GM12874 (cell line): ENCODE data around the gene ANKRD22.

Experiments
- TF ChIP-seq, protein P1 (sequence below): IDR thresholded peaks from 2 replicates; pipeline ENCODE4 v1.5.1; 2011; ENCODE audit warnings: low read depth, mild to moderate bottlenecking, control low read depth, low read length, moderate library complexity; ENCODE audit not compliant: insufficient read depth

The ANKRD22 gene

DNA sequence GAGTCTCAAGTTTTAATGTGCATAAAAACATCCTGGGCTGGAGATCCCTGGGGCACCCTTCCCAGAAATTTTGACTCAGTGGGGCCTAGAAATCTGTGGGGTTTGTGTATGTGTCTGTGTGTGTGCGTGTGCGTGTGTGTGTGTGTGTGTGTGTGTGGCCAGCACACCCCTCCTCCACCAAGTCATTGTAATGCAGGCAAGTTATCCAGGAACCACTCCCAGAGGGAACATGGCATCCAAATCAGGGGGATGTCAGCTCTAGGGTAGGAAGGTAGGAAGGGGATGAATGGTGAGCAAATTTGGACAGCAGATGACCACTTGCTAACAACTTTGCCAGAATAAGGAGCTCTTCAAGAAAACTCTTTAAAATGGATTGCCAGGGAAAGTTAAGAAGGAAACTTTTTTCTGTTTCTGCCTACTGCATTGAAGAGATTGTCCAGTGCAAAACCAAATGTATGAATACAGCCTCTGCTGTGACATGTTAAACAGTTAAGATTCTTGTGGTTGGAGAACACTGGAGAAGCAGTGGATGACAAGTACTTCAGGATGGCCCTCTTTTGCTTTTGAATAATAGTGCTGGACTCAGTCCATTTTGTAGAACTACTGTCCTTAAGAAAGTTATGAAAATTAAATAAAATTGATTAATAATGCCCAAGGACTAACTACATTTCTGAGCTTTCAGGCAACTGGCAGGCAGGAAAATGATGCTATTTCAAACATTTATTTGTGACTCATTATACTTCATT is 40.8 kb upstream of the ANKRD22 start:
- TF ChIP-seq, protein P1, sequence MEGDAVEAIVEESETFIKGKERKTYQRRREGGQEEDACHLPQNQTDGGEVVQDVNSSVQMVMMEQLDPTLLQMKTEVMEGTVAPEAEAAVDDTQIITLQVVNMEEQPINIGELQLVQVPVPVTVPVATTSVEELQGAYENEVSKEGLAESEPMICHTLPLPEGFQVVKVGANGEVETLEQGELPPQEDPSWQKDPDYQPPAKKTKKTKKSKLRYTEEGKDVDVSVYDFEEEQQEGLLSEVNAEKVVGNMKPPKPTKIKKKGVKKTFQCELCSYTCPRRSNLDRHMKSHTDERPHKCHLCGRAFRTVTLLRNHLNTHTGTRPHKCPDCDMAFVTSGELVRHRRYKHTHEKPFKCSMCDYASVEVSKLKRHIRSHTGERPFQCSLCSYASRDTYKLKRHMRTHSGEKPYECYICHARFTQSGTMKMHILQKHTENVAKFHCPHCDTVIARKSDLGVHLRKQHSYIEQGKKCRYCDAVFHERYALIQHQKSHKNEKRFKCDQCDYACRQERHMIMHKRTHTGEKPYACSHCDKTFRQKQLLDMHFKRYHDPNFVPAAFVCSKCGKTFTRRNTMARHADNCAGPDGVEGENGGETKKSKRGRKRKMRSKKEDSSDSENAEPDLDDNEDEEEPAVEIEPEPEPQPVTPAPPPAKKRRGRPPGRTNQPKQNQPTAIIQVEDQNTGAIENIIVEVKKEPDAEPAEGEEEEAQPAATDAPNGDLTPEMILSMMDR = no peak

DNA sequence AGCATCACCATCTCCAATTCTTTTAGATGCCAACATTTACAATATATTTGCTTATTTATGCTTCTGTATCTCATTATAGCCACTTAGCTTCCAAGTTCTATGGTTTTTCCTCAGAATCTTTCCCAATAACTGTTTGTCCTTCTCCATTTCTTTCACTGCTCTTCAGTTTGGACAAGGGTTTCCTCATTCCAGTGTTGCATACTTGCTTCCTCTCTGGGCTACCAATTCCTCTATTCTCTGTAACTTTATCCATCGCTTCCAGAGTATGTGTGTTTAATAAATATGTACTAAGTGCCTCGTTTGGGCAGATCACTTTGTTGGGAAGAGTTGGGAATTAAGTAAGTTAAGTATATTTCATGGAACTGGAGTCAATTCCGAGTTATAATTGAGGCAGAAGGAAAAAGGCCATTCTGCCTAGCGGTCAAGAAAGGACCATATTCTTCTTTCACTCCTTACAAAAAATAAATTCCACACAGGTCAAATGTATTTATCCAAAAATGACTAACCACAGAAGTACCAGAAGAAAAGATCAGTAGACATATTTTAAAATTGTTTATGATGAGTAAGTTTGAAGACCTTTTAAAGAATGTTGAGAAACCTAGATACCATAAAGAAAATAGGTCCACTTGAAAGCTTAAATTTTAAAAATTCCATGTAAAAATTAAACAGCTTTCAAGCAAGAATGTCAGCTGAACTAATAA is 39.2 kb upstream of the ANKRD22 start:
- TF ChIP-seq, protein P1 = no peak

DNA sequence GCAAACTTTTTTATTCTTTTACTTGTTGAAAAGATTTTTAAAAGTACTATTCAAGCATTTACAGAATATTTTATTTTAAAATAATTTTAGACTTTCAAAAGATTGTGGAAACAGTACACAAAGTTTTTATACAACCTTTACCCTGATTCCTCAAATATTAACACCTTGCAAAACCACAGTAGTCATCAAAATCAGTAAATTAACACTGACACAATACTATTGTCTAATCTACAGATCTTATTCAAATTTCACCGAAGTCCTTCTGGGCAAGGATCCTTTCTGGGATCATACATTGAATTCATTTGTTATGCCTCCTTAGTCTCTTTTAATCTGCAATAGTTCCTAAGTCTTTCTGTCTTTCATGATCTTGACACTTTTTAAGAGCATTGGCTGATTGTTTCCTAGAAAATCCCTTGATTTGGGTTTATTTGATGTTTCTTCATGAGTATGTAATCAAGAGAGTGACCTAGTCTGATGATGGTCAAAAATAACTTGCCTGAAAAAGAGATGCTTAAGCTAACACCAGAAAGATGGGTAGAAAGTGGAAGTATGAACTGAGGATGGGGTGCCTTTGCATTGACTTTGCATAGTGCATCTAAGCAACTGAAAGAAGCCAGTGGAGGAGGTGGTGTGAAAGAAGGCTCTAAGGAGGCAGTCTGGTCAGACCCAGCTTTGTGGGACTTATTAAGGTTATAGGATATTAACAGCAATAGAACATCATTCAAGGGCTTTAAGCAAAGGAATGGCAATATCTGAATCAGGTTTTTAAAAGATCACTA is 38.1 kb upstream of the ANKRD22 start:
- TF ChIP-seq, protein P1 = no peak

DNA sequence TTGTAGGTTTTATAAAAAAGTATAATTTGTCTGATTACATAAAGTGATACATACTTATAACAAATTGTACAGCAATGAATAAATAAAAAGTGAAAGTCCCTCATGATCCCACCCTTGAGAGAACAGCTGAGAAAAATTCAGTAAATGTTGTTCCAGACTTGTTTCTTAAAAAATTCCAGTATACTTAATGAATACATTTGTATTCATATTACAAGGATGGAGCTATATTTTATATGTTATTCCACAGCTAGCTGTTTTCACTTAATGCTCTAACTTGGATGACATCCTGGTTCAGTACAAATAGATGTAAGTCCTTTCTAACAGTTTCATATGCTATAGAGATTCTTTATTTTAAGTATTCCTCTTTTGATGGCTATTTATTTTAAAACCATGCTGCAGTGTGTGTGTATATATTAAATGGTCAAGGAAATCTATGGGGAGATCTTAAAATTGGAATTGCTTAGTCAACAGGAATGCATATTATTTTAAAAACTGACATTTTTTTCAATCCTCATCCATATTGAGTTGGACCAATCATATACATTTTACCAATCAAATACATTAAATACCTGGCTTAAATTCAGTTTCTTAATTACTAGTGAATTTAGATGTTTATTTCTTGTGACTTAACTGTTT is 37.3 kb upstream of the ANKRD22 start:
- TF ChIP-seq, protein P1 = no peak

DNA sequence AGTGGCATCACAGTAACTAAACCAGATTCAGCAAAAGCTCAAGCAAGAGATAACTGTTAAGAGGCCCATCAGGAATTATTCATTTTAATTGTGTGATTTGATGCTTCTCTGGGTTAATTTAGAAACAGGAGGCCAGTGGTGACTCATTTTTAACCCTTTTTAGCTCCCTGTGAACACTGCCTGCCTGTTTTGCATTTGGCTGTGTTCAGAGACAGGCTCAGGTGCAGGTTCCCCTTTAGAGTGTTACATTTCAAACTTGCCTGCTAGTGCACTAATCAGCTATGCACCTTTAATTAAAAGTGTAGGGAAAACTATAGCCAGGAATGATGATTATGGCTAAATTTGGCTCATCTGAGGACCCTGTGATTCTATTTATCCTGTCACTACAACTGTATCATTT is 34.9 kb upstream of the ANKRD22 start:
- TF ChIP-seq, protein P1 = no peak

DNA sequence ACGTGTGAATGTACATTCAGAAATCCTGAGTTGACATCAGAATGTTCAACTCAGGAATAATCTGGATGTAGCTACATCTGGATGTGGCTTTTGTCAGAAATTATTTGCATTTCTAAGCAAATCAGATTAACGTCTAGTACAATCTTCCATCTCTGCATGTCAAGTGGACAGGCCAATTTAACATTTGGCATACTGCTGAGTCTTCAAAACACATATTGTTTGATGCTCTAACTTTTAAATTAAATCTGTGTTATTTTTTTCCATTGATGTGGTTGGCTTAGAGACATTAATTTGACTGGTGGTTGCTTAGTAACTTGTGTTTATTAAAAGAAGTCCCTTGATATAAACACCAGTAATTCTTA is 31.8 kb upstream of the ANKRD22 start:
- TF ChIP-seq, protein P1 = no peak

DNA sequence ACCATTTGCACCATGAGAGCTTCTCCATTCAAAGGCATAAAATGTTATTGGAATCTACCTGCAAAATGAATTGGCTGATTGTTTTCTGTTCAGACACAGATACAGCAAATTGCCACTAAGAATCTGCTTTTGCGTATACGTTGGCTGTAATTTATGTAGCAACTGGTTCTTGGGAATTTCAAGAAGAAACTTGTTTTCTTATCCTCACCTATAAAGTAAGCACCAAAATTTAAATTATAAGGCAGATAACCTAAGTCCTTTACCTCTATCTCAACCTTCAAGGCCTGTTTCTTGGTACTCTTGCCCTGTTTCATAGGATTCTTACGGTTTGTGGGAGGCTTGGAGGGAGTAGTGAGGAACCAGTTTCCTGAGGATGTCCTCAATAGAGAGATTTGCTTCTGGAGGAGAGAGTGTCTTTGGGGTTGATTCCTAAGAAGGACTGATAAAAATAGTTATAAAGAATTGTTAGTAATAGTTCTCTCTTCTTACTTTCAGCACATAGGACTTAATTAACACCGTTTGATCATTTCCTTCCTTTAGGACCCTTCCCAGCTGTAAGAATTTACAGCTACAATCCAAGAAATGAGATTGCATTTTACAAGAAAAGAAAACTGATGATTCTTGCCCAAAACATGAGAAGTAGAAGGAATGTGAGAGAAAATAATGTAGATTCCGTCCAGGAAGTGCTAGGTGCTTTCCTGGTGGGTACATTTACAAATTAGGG is 30.4 kb upstream of the ANKRD22 start:
- TF ChIP-seq, protein P1 = no peak
